GM19468 (cell line): ENCODE measurements around the gene LIF.

Experiments
- ATAC-seq: cut with Tn5 transposase; IDR thresholded peaks from one replicate; pipeline ENCODE4 v1.9.1; 2021; ENCODE audit warnings: mild to moderate bottlenecking, moderate library complexity, moderate number of reproducible peaks; ENCODE audit not compliant: unreplicated experiment; ENCODE audit errors: extremely low read depth

The LIF gene

DNA sequence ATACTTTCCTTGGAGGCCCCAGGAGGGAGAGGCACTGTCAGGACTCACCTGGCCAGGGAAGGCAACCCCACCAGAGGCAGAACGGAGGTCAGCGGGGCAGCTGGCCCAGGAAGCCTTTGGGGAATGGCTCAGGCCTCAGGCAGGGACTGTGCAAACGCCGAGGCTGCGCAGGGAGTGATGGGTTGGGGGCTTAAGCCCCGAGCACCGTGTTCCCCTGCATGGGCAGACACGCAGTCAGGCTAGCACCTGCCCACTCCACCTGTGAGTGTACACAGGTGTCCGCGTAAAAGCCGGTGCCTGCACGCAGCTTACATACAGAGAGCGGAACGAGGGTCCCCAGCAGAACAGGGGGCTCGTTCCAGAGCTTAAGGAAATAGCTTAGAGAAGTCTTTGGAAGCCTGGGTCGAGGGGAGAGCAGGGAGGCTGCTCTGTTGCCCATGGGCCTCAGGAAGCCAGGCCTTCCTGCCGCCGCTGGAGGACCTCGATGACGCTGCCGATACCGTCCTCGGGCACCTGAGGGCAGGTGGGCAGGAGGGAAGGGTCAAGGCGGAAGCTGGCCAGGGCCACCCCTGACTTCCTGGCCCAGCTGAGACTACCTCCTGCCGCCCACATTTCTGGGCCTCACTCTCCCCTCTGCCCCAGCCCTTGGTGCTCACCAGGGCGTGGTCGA lies 38.8 kb upstream of the LIF start:
- ATAC-seq, result no peak

- ATAC-seq, result no peak
Measured at GRCh38 chr22:30284666-30285065, 38.1 kb upstream of the LIF start.

GRCh38 chr22:30284172-30284571 lies 37.6 kb upstream of the LIF start:
- no peak for ATAC-seq

- ATAC-seq, result no peak
Measured at GRCh38 chr22:30283342-30283741, 36.8 kb upstream of the LIF start.

- ATAC-seq, result no peak
Measured at GRCh38 chr22:30282616-30283046, 36.1 kb upstream of the LIF start.

DNA sequence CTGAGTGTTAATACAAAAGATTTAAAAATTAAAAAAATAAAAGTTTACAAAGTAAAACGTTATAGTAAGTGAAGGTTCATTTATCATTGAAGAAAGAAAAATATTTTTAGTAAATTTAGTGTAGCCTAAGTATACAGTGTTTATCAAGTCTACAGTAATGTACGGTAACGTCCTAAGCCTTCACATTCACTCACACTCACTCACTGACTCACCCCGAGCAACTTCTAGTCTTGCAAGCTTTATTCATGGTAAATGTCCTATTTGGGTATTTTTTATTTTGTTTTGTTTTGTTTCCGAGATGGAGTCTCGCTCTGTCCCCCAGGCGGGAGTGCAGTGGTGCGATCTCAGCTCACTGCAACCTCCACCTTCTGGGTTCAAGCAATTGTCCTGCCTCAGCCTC lies 33.9 kb upstream of the LIF start:
- no peak for ATAC-seq

GRCh38 chr22:30279932-30280331 lies 33.4 kb upstream of the LIF start:
- ATAC-seq, result no peak

DNA sequence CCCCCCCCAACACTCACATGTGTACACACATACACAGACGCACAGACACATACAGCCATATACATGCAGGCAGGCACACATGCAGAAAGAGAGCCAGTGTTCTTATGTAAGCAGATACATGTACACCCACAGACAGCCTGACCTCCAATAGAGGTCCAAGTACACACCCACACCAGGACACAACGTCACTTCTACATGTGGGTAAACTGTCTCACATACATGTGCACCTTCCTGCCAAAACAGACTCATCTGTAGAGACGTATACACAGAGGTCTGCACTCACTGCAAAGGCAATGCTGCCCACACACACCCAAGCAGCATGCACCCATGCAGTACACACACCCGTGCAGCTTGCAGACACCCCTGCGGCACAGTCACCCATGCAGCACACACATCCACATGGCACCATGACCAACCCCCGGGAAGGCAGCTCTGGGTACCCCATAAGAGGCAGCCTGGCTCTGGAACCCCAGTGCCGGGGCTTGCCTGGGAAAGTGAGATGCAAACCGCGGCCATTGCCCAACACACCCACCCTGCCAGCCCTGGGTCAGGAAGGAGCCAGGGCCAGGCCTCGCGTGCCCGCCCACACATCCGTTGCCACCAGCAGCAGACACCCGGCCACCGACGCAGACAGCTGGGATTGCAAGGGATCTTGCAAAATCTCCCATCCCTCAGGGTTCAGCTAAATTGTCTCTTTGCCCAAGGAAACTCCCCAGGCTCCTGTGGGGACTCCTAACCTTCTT lies 32.7 kb upstream of the LIF start:
- no peak for ATAC-seq

DNA sequence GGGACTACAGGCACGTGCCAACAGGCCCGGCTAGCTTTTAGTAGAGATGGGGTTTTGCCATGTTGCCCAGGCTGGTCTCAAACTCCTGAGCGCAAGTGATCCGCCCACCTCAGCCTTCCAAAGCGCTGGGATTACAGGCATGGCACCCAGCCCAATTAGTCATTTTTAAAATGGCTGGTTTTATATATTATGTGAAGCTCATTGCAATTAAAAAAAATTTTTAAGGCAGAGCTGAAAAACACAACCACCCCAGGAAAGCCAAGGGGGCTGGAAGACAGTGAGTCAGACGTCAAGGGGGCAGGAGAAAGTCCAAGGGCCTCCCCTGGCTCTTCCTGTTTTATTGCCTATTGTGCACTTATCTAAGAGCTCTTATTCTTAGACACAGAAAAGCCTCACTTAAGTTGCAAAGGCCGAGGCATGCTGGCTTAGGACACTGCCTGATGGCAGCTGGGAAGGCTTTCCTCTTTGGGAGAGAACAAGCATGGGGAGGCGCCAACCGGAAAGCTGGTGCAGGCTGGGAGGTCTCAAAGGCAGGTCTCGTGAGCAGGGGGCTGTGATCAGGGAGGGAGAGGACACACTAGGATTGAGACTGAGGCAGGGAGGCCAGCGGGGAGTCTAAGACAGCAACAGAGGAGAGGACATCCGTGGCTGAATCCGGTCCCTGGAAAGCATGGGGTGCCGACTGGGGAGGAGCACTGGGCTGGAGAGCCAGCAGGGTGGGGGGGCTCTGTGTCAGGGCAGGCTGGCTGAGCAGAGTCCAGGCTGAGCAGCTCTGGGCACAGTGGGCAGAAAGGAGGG lies 31.2 kb upstream of the LIF start:
- ATAC-seq, result no peak

GRCh38 chr22:30276039-30276438 lies 29.5 kb upstream of the LIF start:
- no peak for ATAC-seq

GRCh38 chr22:30275625-30276024 lies 29.1 kb upstream of the LIF start:
- ATAC-seq, result no peak

GRCh38 chr22:30274437-30274812 lies 27.9 kb upstream of the LIF start:
- no peak for ATAC-seq

GRCh38 chr22:30273711-30274436 lies 27.3 kb upstream of the LIF start:
- no peak for ATAC-seq

- ATAC-seq, result no peak
Measured at GRCh38 chr22:30272781-30273601, 26.4 kb upstream of the LIF start.

DNA sequence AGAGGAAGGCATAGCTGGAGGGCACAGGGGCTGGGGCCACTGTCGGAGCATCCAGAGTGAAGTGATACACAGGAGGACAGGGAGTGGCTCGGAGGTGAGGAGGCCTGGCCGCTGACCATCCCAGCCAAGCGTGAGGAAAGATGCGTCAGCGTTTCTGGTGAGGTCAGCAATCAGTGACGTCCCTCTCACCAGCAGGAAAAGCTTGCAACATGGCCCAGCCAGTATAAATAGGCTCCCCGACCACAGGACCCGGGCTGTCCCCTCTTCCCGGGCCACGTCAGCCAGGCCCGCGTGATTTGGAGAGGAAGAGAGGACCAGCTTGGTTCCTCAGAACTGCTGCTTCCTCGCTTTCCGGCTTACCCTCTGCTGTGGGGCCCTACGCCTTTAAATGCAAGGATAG lies 24.3 kb upstream of the LIF start:
- ATAC-seq, result no peak

GRCh38 chr22:30268331-30268730 lies 21.8 kb upstream of the LIF start:
- no peak for ATAC-seq

DNA sequence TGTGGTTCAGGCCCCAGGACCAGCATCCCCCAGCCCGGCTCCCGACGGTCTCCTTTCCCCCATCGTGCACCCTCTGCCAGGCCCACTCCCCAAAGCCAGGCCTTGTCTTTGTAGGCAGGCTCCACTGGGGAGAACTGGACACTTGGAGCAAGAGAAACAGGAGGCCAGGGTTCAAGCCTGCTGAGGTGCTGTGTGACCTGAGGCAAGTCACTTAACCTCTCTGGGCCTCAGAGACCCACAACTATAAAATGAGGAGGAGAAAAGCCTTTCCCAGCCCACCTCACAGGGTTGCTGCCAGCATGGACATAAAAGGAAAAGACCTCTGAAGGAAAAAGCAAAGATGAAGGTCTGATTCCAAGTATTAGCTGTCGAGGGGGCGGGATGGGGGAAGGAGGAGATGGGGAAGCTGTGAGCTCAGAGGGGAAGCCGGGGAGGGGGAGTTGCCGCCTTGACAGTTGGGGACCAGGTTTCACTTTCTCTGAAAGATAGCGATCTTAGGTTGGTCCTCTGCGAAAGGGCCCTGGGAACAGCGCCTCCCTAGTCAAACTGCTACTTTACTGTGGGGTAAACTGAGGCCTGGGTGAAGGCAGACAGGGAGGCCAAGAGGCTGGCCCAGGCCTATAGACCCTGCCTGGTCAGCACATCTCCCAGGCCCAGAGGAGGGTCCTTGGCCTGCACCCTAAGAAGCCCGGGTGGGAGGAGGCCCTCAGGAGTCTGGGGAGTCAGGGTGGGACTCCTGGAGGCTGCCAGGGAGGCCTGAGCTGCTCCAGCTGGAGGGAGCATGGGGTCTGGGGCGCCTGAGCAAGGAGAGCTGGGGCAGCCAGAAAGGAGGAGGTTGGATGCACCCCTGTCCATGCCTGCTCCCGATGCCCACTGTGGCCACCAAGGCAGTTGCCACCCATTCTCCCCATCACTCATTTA lies 21.1 kb upstream of the LIF start:
- no peak for ATAC-seq

GRCh38 chr22:30266445-30267381 lies 20.2 kb upstream of the LIF start, which contains the start of gene OSM:
OSM (minus strand) TSS chr22:30266851; CDS start chr22:30266799, 52 bp downstream.
- ATAC-seq, result no peak
